NCI-H748 (cell line): ENCODE data around the gene OR52E5.
A peak's percentile ranks its signal among the peaks of the same experiment; 100 is the strongest.

Source experiments
- DNase-seq: peaks from one replicate; lab custom pipeline; 2025; ENCODE audit not compliant: unreplicated experiment; lab: John Stamatoyannopoulos, UW

The OR52E5 gene

GRCh38 chr11:5932671-5933070 lies 39.7 kb downstream of the OR52E5 start:
- no peak for DNase-seq

- DNase-seq = no peak
These were observed 40.1 kb downstream of the OR52E5 start for GRCh38 chr11:5933116-5933515.

DNA sequence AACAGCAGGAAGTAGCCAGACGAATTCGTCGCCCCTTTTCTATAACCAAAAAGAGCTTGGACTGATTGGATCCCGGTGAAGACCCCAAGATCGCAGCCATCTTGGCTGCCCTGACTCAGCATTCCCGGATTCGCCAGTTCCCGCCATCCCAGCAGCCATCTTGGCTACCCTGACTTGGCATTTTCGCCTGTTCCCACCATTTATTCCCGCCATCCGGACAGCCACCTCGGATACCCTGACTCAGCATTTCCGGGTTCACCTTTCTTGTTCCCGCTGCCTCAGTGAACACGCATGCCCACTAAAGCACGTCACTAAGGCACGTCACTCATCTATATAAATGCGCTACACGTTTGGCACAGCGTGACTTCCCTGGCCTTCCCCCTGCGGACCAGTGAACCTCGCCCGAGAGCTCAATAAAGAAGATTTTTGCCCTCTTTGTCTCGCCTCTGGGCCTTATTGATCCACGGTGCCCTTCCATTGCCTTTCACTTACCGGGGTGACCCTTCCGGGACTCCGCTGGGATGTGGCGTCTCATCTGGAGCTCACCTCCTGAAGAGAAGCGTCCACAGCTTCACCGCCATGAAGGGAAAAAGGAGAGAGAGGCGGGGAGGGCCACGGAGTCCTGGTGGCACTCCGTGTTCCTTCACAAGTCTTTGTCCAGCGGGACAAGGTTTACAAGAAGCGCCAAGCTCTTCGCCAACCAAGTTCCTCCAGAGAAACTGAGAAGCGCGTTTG lies 45.0 kb downstream of the OR52E5 start:
- DNase-seq = peak; percentile 70

GRCh38 chr11:5938603-5938965 lies 45.6 kb downstream of the OR52E5 start:
- peak; percentile 67 for DNase-seq

GRCh38 chr11:5940748-5941147 lies 47.7 kb downstream of the OR52E5 start:
- DNase-seq = no peak

DNA sequence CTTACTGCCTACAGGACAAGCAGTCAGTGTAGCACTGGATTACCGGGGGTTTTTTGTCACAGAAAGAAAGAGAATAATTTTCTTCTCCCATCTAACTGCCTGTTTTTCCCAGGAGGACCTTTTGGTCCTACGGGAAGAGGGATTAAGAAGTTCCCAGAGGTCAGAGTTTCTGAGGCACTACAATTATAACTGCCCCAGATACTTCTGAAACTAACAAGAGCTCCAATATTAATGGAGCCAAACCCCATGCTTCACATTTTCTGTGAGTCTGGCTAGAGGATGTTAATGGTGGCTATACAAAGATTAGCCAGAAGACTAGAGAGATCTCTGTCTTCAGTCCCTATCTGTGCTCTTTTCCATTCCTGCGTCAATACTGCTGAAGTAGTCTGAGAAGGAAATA lies 48.9 kb downstream of the OR52E5 start, which contains the start of gene OR56A3:
Gene OR56A3, plus strand, starts transcription at position 301 of the 400 bp plus-strand sequence. CDS start 5,096 bp downstream, outside the sequence.
- DNase-seq = no peak
